ENCODE measurements around the gene PPP1R9B.

The PPP1R9B gene

DNA sequence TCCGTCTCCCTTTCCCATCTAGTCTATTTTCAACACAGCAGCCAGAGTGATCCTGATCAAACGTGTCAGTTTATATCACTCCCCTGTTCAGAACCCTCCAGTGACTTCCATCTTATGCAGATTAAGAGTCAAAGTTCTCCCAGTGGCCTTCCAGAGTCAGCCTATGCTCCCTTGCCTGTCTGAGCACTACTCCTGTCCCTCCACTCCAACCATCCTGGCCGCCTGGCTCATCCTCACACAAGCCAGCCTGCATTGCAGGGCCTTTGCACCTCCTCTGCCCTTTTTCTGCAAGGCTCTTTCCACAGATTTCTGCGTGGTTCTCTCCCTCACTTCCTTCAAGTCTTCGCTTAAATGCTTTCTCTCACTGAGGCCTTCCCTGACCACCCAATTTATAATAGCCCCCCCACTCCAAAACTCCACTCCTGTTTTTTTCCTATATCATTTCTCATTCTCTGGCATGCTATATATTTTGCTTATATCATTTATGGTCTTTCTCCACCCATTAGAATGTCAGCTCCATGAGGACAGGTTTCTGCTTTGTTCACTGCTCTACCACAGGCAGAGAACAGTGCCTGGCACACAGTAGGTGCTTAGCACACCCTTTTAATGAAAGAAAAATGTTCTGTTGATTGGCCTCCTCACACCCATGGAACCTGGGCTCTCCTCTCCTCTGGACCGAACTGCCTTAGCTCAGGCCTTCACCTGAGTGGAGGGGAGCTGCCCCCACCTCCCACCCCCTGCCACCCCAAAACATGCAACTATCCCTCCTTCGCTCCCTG is 29.8 kb downstream of the PPP1R9B start:
- no peaks in the 10 kb centered on the region for H3K9me2 ChIP-seq (ENCODE audit: low read depth, low read length)
- H3K9me3 ChIP-seq (ENCODE audit: low read length), result no peaks in the 10 kb centered on the region
- no peaks in the 10 kb centered on the region for H3F3A ChIP-seq (ENCODE audit: insufficient read depth, low read length)
- H3K4me1 ChIP-seq (ENCODE audit: insufficient read depth, low read length, severe bottlenecking), result no peaks in the 10 kb centered on the region
- no peaks in the 10 kb centered on the region for H3K79me2 ChIP-seq (ENCODE audit: insufficient read depth, low read length)
- H3K4me2 ChIP-seq (ENCODE audit: low read length), result no peak overlapping the region
- H3K27ac ChIP-seq (ENCODE audit: low read depth, low read length, poor library complexity, severe bottlenecking), result no peak overlapping the region
- no peak overlapping the region for H3K9ac ChIP-seq (ENCODE audit: low read length)
- H3K27me3 ChIP-seq (ENCODE audit: insufficient read depth, low read length), result 0 out of 2 replicates have a peak, but pooled peaks cover 5% of the 10 kb centered on the region
- H3K4me3 ChIP-seq (ENCODE audit: low read depth, low read length, poor library complexity, severe bottlenecking), result no peak overlapping the region
- TF ChIP-seq, protein P1, sequence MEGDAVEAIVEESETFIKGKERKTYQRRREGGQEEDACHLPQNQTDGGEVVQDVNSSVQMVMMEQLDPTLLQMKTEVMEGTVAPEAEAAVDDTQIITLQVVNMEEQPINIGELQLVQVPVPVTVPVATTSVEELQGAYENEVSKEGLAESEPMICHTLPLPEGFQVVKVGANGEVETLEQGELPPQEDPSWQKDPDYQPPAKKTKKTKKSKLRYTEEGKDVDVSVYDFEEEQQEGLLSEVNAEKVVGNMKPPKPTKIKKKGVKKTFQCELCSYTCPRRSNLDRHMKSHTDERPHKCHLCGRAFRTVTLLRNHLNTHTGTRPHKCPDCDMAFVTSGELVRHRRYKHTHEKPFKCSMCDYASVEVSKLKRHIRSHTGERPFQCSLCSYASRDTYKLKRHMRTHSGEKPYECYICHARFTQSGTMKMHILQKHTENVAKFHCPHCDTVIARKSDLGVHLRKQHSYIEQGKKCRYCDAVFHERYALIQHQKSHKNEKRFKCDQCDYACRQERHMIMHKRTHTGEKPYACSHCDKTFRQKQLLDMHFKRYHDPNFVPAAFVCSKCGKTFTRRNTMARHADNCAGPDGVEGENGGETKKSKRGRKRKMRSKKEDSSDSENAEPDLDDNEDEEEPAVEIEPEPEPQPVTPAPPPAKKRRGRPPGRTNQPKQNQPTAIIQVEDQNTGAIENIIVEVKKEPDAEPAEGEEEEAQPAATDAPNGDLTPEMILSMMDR (IDR thresholded peaks at IDR 0.05; ENCODE audit: low read length), result no peak
- TF ChIP-seq EZH2 (IDR thresholded peaks at IDR 0.05; ENCODE audit: borderline replicate concordance, low read length), result no peak
- no peaks in the 10 kb centered on the region for H4K20me1 ChIP-seq (ENCODE audit: insufficient read depth, low read length)
- no peak overlapping the region for H2AFZ ChIP-seq (ENCODE audit: low read length)
- H3K36me3 ChIP-seq (ENCODE audit: insufficient read depth, low read length), result no peaks in the 10 kb centered on the region

DNA sequence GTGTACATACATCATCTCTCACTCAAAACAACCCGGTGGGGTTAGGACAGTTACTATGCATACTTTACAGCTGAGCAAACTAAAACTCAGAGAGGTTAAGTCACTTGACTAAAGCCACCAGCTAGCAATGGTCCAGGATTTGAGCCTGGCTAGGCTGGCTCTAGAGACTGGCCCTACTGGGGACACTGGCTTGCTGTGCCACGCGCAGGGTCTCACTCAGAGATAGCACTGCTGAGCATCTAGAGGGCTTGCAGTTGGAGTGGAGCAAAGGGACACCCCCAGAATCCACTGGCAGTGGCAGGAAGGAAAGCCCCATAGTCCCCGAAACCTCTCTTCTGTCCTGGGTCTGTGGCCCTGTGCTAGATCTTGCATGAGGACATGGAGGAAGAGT is 31.7 kb downstream of the PPP1R9B start:
- no peak overlapping the region for H3K27ac ChIP-seq (ENCODE audit: low read depth, low read length, poor library complexity, severe bottlenecking)
- H3K4me3 ChIP-seq (ENCODE audit: low read depth, low read length, poor library complexity, severe bottlenecking), result no peak overlapping the region
- H3K9ac ChIP-seq (ENCODE audit: low read length), result no peak overlapping the region
- no peak overlapping the region for H3K4me2 ChIP-seq (ENCODE audit: low read length)
- H3K36me3 ChIP-seq (ENCODE audit: insufficient read depth, low read length), result no peaks in the 10 kb centered on the region
- TF ChIP-seq EZH2 (IDR thresholded peaks at IDR 0.05; ENCODE audit: borderline replicate concordance, low read length), result no peak
- TF ChIP-seq, protein P1 (IDR thresholded peaks at IDR 0.05; ENCODE audit: low read length), result no peak
- no peaks in the 10 kb centered on the region for H3K9me2 ChIP-seq (ENCODE audit: low read depth, low read length)
- 0 out of 2 replicates have a peak, but pooled peaks cover 2% of the 10 kb centered on the region for H3K27me3 ChIP-seq (ENCODE audit: insufficient read depth, low read length)
- H3K79me2 ChIP-seq (ENCODE audit: insufficient read depth, low read length), result no peaks in the 10 kb centered on the region
- H3K9me3 ChIP-seq (ENCODE audit: low read length), result no peaks in the 10 kb centered on the region
- H3K4me1 ChIP-seq (ENCODE audit: insufficient read depth, low read length, severe bottlenecking), result no peaks in the 10 kb centered on the region
- no peaks in the 10 kb centered on the region for H3F3A ChIP-seq (ENCODE audit: insufficient read depth, low read length)
- H4K20me1 ChIP-seq (ENCODE audit: insufficient read depth, low read length), result no peaks in the 10 kb centered on the region
- no peak overlapping the region for H2AFZ ChIP-seq (ENCODE audit: low read length)

DNA sequence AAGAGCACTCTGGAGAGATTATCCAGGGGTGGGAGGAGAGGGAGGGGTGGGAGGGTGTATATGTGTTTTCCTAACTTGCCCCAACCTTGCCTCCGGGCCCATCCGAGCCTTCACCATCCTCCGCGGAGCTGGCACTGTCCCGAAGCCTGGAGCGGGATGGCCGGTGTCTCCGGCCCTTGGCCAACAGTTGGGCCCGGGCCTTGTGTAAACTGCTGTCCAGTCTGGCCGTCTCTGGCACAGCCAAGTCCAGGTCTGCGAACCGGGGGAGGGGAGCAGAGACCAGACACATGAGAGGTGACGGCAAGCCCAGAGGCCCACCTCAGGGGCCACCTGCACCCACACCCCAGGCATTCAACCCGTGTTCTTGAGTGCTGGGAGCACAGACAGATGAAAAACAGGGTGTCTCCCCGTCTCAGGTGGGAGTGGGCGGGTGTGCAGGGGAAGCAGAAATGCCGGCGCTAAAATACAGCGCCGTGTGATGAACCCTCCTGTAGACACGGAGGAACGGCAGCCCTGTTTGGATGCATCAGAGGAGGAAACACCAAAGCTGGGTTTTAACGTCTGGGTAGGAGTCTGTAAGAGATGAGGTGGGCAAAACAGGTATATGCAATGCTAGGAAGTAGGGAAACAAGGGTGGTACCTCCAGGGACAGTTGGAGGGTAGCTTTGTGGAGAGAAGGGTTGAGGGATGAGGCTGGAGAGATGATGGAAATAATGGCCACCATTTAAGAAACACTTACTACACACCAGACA is 32.2 kb downstream of the PPP1R9B start:
- Histone ChIP-seq H3K9me3 (ENCODE audit: low read length) (no peaks in the 10 kb centered on the region), H3K27ac (ENCODE audit: low read depth, low read length, poor library complexity, severe bottlenecking) (no peak overlapping the region), H3K9ac (ENCODE audit: low read length) (no peak overlapping the region), H3K4me3 (ENCODE audit: low read depth, low read length, poor library complexity, severe bottlenecking) (no peak overlapping the region), H3K36me3 (ENCODE audit: insufficient read depth, low read length) (no peaks in the 10 kb centered on the region), H3F3A (ENCODE audit: insufficient read depth, low read length) (no peaks in the 10 kb centered on the region), H2AFZ (ENCODE audit: low read length) (no peak overlapping the region), H3K79me2 (ENCODE audit: insufficient read depth, low read length) (no peaks in the 10 kb centered on the region), H3K4me1 (ENCODE audit: insufficient read depth, low read length, severe bottlenecking) (no peaks in the 10 kb centered on the region), H4K20me1 (ENCODE audit: insufficient read depth, low read length) (no peaks in the 10 kb centered on the region), H3K9me2 (ENCODE audit: low read depth, low read length) (no peaks in the 10 kb centered on the region), H3K27me3 (ENCODE audit: insufficient read depth, low read length) (no peaks in the 10 kb centered on the region), H3K4me2 (ENCODE audit: low read length) (no peak overlapping the region)
- TF ChIP-seq EZH2 (IDR thresholded peaks at IDR 0.05; ENCODE audit: borderline replicate concordance, low read length), result no peak
- TF ChIP-seq, protein P1 (IDR thresholded peaks at IDR 0.05; ENCODE audit: low read length), result no peak
